ENCODE measurements around the gene LRRC4C. TPM values are rescaled to one million over a fixed set of nuclear protein-coding genes. Genes with fewer than 3 reads are reported as not detected.

LRRC4C gene
- total RNA-seq, 2 donors from 2014 or later, result 2.7 to 2.8 TPM

DNA sequence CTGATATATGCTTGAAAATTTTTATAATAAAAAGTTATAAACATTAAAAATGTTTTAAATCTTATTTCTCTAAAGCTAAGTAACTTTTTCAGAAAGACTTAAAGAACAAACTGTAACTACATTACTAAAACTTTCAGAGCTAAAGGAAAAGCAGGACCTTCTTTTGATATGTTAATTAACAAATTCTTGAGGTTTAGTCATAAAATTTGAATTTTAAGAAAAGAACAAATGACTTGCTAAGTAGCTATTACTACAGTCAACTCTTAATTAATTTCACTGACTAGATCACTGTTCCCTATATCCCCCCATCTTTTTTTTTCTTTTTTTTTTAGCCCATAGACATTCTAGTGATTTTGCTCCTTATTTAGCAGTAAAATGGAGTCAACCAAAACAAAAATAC is 344.4 kb downstream of the LRRC4C start:
- no peak overlapping the region for H3K4me3 ChIP-seq
- no peaks in the 10 kb centered on the region for H3K36me3 ChIP-seq
- H3K4me1 ChIP-seq, result no peaks in the 10 kb centered on the region
- DNase-seq (ENCODE audit: low spot score), result no peak
- H3K9me3 ChIP-seq, result no peaks in the 10 kb centered on the region
- H3K27me3 ChIP-seq, result no peaks in the 10 kb centered on the region
- no peak overlapping the region for H3K27ac ChIP-seq
- TF ChIP-seq, protein P1, sequence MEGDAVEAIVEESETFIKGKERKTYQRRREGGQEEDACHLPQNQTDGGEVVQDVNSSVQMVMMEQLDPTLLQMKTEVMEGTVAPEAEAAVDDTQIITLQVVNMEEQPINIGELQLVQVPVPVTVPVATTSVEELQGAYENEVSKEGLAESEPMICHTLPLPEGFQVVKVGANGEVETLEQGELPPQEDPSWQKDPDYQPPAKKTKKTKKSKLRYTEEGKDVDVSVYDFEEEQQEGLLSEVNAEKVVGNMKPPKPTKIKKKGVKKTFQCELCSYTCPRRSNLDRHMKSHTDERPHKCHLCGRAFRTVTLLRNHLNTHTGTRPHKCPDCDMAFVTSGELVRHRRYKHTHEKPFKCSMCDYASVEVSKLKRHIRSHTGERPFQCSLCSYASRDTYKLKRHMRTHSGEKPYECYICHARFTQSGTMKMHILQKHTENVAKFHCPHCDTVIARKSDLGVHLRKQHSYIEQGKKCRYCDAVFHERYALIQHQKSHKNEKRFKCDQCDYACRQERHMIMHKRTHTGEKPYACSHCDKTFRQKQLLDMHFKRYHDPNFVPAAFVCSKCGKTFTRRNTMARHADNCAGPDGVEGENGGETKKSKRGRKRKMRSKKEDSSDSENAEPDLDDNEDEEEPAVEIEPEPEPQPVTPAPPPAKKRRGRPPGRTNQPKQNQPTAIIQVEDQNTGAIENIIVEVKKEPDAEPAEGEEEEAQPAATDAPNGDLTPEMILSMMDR (IDR thresholded peaks at IDR 0.05), result no peak

DNA sequence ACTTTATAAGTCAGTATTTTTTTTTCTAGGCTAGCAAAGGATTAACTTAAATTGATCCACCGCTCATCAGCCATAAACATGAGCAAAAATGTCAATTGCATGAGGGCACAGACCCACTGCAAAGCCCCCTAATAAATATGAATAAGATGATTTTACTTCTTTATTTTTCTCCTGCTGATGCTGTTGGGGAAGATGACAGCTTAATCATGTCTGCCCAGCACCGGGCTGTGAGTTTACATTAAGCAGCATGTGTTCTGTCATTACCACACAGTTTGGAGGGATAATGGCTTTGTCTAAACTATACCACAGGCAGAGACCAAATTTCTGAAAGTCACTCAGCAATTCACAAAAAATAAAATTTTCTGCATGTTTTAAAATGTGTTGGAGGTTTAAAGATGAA is 346.3 kb downstream of the LRRC4C start:
- no peaks in the 10 kb centered on the region for H3K27me3 ChIP-seq
- H3K4me3 ChIP-seq, result no peak overlapping the region
- no peaks in the 10 kb centered on the region for H3K4me1 ChIP-seq
- H3K36me3 ChIP-seq, result no peaks in the 10 kb centered on the region
- no peaks in the 10 kb centered on the region for H3K9me3 ChIP-seq
- no peak overlapping the region for H3K27ac ChIP-seq
- TF ChIP-seq, protein P1 (IDR thresholded peaks at IDR 0.05), result no peak
- no peak for DNase-seq (ENCODE audit: low spot score)

DNA sequence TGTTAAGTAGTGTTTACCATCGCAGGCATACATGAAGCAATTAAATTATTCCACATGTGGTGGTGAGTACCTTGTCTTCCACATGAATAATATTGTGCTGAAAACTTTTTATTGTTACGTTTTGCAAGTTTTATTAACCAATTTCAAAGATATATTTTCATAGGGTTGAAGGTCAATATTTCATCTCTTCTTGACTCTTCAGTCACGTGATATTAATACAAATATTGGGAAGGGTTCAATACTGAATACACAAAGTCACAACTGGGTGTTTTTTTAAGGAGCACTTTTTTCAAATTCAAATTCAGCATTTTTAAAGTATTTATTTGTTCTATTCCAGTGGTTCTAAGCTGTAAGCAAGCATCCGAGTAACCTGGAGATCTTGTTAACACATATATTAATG is 348.9 kb downstream of the LRRC4C start:
- Histone ChIP-seq H3K36me3 (no peaks in the 10 kb centered on the region), H3K27ac (no peak overlapping the region), H3K4me3 (no peak overlapping the region), H3K4me1 (no peaks in the 10 kb centered on the region), H3K27me3 (no peaks in the 10 kb centered on the region), H3K9me3 (no peaks in the 10 kb centered on the region)
- DNase-seq (ENCODE audit: low spot score), result no peak
- TF ChIP-seq, protein P1 (IDR thresholded peaks at IDR 0.05), result no peak

DNA sequence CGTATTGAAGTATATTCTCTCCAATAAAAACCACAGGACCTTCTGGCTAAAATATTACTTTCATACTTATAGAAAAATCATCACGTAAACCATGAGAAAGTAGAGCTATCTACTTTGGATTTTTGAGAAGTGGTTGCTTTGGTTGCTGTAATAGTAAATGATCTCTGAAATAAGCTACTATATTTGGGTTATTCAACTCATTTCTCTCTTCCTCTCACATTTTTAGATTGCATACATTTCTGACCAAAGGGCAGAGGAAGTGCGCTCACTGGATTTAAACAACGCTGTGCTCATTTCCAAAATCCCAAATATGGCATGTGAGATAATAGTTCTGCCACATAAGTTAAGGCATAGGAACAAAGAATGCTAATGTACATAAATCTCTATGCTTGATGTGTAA is 357.0 kb downstream of the LRRC4C start:
- no peak for DNase-seq (ENCODE audit: low spot score)
- no peak overlapping the region for H3K4me3 ChIP-seq
- TF ChIP-seq, protein P1 (IDR thresholded peaks at IDR 0.05), result no peak
- H3K27me3 ChIP-seq, result no peaks in the 10 kb centered on the region
- H3K4me1 ChIP-seq, result no peaks in the 10 kb centered on the region
- no peaks in the 10 kb centered on the region for H3K36me3 ChIP-seq
- no peaks in the 10 kb centered on the region for H3K9me3 ChIP-seq
- H3K27ac ChIP-seq, result no peak overlapping the region

DNA sequence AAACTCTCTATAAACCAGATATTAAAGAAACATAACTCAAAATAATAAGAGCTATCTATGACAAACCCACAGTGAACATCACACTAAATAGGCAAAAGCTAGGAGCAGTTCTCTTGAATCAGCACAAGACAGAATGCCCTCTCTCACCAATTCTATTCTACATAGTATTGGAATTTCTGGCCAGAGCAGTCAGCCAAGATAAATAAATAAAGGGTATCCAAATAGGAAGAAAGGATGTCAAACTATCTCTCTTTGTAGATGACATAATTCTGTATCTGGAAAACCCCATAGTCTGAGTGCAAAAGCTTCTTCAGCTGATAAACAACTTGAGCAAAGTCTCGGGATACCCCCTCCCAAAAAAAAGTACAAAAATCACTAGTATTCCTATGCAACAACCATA is 359.8 kb downstream of the LRRC4C start:
- H3K4me1 ChIP-seq, result no peaks in the 10 kb centered on the region
- no peaks in the 10 kb centered on the region for H3K36me3 ChIP-seq
- H3K9me3 ChIP-seq, result no peaks in the 10 kb centered on the region
- H3K4me3 ChIP-seq, result no peak overlapping the region
- no peaks in the 10 kb centered on the region for H3K27me3 ChIP-seq
- H3K27ac ChIP-seq, result no peak overlapping the region
- DNase-seq (ENCODE audit: low spot score), result no peak
- TF ChIP-seq, protein P1 (IDR thresholded peaks at IDR 0.05), result no peak

DNA sequence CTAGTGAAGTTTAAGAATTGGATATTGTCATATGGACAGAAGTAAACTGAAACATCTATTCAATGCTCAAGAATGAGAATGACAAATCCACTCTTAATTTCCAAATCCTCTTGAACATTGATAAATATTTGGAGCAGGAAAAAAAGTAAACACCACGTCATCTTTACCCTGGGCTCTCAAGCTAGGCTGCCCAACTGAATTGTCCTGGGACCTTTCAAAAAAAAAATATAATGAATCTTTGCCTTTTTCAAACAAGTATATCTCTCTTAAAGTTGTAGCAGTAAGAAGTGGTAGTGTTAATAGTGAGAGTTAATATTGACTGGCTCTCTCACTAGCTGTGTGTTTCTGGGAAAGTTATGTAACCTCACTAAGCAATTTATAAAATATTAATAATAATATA is 374.3 kb downstream of the LRRC4C start:
- DNase-seq (ENCODE audit: low spot score), result no peak
- Histone ChIP-seq H3K27me3 (no peaks in the 10 kb centered on the region), H3K9me3 (no peaks in the 10 kb centered on the region), H3K27ac (no peak overlapping the region), H3K36me3 (no peaks in the 10 kb centered on the region), H3K4me1 (no peaks in the 10 kb centered on the region), H3K4me3 (no peak overlapping the region)
- TF ChIP-seq, protein P1 (IDR thresholded peaks at IDR 0.05), result no peak

All from right atrium auricular region (tissue), 2 donors.